Lower lobe of right lung (tissue), 2 donors: Measurements from ENCODE around the gene OR2V1. TPM values are rescaled to one million over a fixed set of nuclear protein-coding genes. Genes with fewer than 3 reads are reported as not detected.

Experiments used
- ATAC-seq, 2 donors: fragments of 200-7000 bp; cut with Tn5 transposase; one replicate each; pipeline ENCODE4 v1.9.1; 2020 to 2022; ENCODE audit warnings: mild to moderate bottlenecking in 2 of 2, moderate library complexity in 2 of 2
- DNase-seq: peaks from one replicate; pipeline ENCODE4 v3.0.0-alpha.2; 2020
- H3K27ac ChIP-seq: fragments of 200-600 bp; one replicate; pipeline ENCODE4 v1.8.0; 2022
- H3K27me3 ChIP-seq: fragments of 200-600 bp; one replicate; pipeline ENCODE4 v1.8.0; 2022; ENCODE audit warnings: low read depth
- H3K36me3 ChIP-seq: fragments of 200-600 bp; one replicate; pipeline ENCODE4 v1.8.0; 2022; ENCODE audit warnings: mild to moderate bottlenecking
- H3K4me1 ChIP-seq: fragments of 200-600 bp; one replicate; pipeline ENCODE4 v1.8.0; 2022
- H3K4me3 ChIP-seq: fragments of 200-600 bp; one replicate; pipeline ENCODE4 v1.8.0; 2022; ENCODE audit warnings: mild to moderate bottlenecking
- H3K9me3 ChIP-seq: fragments of 200-600 bp; one replicate; pipeline ENCODE4 v1.8.0; 2022
- CTCF ChIP-seq: fragments of 200-600 bp; IDR thresholded peaks from one replicate; pipeline ENCODE4 v1.8.0; 2022; ENCODE audit warnings: antibody characterized with exemption, mild to moderate bottlenecking
- intact Hi-C: fragments of 100-400 bp; cut with DNase I; formaldehyde crosslinking; loops from one replicate; pipeline ENCODE4 v1.11.0; 2022
- total RNA-seq: library from RNA; stranded (reverse); fragmentation: NEBNext Ultra II Directional; extraction: Animal tissue kit (Norgen Biotek cat#: 25700); gene quantifications from one replicate; pipeline ENCODE4 v1.2.1, GENCODE V29; 2021
- donor health status: DM: no; HTN: yes; CAD: no; lungs with severe emphysema.

The OR2V1 gene
- total RNA-seq, 1 donor from 2014 or later: not detected

GRCh38 chr5:181092428-181092827, 38.5 kb downstream of the OR2V1 start:
- no peaks in the 10 kb centered on the region for H3K36me3 ChIP-seq
- no peaks in the 10 kb centered on the region for H3K4me1 ChIP-seq
- DNase-seq: no peak
- no peaks in the 10 kb centered on the region for H3K9me3 ChIP-seq
- no peak overlapping the region for H3K4me3 ChIP-seq
- no peak for ATAC-seq
- no peaks in the 10 kb centered on the region for H3K27me3 ChIP-seq
- intact Hi-C loops: no loop called here
- TF ChIP-seq CTCF: no peak
- no peak overlapping the region for H3K27ac ChIP-seq

- peak; percentile 23 for TF ChIP-seq CTCF
- intact Hi-C loops: no loop called here
- H3K9me3 ChIP-seq: no peaks in the 10 kb centered on the region
- H3K27me3 ChIP-seq: no peaks in the 10 kb centered on the region
- DNase-seq (no peak), ATAC-seq (no peak)
- no peak overlapping the region for H3K4me3 ChIP-seq
- H3K36me3 ChIP-seq: no peaks in the 10 kb centered on the region
- no peaks in the 10 kb centered on the region for H3K4me1 ChIP-seq
- no peak overlapping the region for H3K27ac ChIP-seq
These were observed 42.7 kb downstream of the OR2V1 start for GRCh38 chr5:181088289-181088688.

GRCh38 chr5:181087309-181087708, 43.7 kb downstream of the OR2V1 start:
- Histone ChIP-seq H3K36me3 (no peaks in the 10 kb centered on the region), H3K9me3 (no peaks in the 10 kb centered on the region), H3K27me3 (peaks cover 3% of the 10 kb centered on the region), H3K27ac (no peak overlapping the region), H3K4me3 (no peak overlapping the region), H3K4me1 (no peaks in the 10 kb centered on the region)
- DNase-seq (no peak), ATAC-seq (no peak)
- intact Hi-C loops: no loop called here
- TF ChIP-seq CTCF: no peak

GRCh38 chr5:181086884-181087205, 44.1 kb downstream of the OR2V1 start:
- Histone ChIP-seq H3K36me3 (no peaks in the 10 kb centered on the region), H3K4me3 (no peak overlapping the region), H3K27ac (no peak overlapping the region), H3K9me3 (no peaks in the 10 kb centered on the region), H3K4me1 (no peaks in the 10 kb centered on the region), H3K27me3 (peaks cover 3% of the 10 kb centered on the region)
- ATAC-seq (no peak), DNase-seq (no peak)
- intact Hi-C loops: no loop called here
- no peak for TF ChIP-seq CTCF

- no peak overlapping the region for H3K27ac ChIP-seq
- H3K4me3 ChIP-seq: no peak overlapping the region
- no peaks in the 10 kb centered on the region for H3K9me3 ChIP-seq
- peaks cover 3% of the 10 kb centered on the region for H3K27me3 ChIP-seq
- no peak for TF ChIP-seq CTCF
- ATAC-seq: no peak
- no peaks in the 10 kb centered on the region for H3K36me3 ChIP-seq
- H3K4me1 ChIP-seq: no peaks in the 10 kb centered on the region
- intact Hi-C loops: no loop called here
- DNase-seq: no peak
These were observed 44.7 kb downstream of the OR2V1 start for GRCh38 chr5:181086026-181086883.
